HG02852 (cell line): ENCODE results near the gene FGGY.
"Not testable (repeated sequence)": the region's sequence is repeated elsewhere in the genome, so short reads cannot be mapped to it uniquely, and the experiment has no call there.

ENCODE experiments used
- ATAC-seq: cut with Tn5 transposase; IDR thresholded peaks from one replicate; pipeline ENCODE4 v1.9.1; 2021; ENCODE audit warnings: mild to moderate bottlenecking, moderate library complexity; ENCODE audit not compliant: unreplicated experiment

The FGGY gene

DNA sequence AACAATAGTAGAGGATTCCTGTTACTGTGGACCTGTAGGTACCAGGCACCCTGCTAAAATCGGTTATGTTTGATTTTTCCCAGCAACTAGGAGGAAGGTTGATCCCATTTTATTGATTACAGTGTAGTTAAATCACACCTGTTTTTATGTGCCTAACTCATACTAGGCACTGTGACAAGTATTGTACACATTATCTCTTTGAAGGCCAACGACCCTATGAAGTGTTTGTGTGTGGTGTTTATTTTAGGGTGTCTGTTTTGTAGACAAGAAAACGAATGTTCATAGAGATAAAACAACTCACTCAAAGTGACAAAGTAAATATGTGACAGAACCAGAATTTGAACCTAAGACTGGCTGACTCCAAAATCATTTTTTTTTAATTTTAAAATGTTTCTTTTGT is 49.5 kb downstream of the FGGY start:
- no peak for ATAC-seq

DNA sequence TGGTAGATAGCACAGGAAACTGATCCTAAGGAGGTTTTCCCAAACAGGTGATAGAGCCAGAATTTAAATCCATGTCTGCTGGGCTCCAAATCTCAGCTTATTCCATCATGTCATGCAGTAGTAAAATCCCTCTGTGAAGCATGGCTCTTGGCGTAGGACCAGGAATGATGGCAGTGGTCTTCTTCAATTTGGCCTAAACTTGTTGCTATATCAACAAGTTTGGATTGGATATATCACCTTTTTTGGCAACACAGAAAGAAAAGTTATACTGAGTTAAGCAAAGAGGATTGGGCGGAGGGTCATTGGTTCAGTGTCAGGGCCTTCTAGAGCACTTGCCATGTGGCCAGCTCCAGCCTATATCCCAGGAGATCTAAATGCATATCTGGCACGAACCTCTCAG is 52.2 kb downstream of the FGGY start:
- ATAC-seq = no peak

DNA sequence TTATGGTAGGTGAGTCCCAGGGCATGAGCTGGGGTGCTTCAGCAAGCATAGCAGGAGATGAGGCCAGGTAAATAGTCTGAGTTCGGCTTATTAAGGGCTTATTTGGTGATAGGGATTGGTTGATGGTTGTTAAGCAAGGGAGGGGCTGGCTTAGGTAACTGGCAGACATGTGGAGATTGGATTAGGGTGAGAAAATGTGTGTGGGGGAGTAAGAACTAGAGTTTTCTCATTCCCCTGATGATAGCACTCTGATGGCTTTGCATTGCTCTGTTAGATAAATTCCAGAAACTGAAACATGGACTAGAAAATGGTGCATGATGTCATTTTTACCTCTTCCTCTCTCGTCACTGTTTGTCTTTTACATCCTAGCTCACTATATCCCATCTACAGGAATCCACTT is 53.6 kb downstream of the FGGY start:
- ATAC-seq = no peak

DNA sequence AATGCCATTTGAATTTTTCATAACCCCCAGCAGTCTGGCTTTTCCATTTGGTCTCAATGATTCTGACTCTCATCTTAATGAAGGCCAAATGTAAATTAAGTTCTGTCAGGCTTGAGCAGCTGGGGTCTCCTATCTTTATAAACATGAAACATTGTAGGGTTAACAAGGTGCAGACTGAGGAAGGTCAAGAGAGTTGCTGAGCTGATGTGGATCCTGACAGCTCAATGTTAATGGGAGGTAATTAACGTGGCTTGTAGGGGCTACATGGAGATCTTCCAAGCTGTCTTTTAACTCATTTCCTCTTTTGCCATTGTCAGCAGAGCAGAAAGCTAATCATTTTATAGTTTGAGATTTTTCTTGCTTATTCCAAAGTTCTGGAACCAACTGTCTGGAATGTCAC is 55.2 kb downstream of the FGGY start:
- ATAC-seq = no peak

DNA sequence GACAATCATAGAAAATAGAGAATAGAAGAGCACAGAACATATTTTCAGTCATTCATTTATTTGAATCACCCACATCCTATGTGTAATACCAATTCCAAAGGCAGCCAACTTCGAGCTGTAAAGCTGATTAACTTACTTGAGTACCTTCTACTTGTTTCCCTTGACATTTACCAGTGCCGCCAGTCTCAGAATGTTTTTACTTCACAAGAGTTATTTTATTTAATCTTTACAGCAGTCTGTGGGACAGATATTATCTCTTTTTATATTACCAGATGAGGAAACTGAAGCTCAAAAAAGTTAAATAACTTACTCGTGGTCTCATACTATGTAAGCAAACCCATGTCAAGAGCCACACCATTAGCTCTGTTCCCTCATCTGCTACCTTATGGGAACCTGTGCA is 56.6 kb downstream of the FGGY start:
- no peak for ATAC-seq

DNA sequence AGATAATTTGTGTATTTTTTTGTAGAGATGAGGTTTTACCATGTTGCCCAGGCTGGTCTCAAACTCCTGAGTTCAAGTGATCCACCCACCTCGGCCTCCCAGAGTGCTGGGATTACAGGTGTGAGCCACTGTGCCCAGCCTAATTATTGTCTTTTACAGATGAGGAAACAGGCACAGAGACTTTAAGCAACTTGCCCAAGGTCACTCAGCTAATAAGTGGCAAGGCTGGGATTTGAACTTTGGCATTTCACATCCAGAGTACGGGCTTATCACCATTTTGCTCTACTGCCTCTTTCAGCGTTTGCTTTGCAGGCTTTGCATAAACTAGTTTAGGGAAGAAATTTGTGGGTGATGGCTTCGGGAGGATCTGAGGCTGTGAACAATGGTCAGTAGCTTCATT is 57.3 kb downstream of the FGGY start:
- ATAC-seq = not testable (repeated sequence)

DNA sequence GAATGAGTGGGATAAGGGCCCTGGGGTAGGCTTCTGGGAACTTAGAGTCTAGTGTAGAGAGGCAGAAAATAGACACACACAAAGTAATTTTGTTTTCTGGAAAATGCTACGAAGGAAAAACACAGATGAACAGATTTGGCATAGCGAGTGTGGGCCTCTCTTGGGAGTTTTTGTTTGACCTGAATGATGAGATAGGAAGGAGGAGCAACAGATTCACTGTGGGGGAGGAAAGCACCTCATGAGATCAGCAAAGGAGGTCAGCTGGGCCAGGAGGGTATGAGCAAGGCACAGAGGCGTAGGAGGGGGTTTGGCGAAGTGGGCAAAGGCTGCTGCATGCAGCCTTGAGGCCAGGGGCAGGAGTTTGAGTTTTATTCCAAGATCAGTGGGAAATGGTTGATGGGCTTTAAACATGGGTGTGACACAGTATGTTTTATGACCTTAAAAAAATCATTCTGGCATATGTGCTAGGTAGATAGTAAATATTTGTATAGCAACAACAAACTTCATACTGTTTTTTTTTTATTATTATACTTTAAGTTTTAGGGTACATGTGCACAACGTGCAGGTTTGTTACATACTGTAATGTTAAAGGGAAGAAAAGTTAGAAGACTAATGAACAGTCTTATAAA is 57.9 kb downstream of the FGGY start:
- peak; percentile 53 for ATAC-seq

DNA sequence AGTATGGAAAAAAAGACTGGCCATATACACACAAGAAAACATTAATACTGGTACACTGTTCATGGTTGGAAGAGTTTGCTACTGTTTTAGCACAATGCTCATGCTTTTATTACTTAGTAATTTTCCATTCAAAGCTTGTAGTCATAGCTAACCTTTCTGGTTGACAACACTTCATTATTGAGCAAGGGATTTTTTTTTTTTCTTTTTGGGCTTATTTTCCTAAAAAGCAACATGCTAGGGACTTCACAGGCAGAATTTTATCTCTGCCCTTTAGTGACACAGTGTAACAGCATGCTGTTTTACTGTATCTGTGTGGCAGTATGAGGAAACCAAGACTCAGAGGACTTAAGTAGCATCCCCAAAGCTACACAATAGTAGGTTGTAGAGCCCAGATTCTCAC is 58.5 kb downstream of the FGGY start:
- ATAC-seq = peak; percentile 71

DNA sequence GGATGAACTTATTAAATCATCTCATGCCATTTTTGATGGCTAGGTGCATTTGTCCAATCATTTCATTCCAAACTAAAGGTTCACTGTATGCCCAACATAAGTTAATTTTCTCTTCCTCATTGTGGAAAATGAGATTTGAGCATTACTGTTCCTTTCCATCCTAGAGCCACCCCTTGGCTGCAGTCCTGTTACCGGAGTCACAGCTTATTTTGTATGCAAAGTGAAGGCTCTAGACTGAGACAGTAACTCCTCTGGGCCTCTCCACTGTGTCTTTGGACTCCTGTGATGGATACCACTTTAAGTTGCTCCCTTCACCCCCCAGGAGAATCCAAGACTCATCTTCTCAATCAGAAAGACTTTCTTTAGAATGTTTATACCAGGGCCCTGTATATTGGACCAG is 59.7 kb downstream of the FGGY start:
- ATAC-seq = no peak

DNA sequence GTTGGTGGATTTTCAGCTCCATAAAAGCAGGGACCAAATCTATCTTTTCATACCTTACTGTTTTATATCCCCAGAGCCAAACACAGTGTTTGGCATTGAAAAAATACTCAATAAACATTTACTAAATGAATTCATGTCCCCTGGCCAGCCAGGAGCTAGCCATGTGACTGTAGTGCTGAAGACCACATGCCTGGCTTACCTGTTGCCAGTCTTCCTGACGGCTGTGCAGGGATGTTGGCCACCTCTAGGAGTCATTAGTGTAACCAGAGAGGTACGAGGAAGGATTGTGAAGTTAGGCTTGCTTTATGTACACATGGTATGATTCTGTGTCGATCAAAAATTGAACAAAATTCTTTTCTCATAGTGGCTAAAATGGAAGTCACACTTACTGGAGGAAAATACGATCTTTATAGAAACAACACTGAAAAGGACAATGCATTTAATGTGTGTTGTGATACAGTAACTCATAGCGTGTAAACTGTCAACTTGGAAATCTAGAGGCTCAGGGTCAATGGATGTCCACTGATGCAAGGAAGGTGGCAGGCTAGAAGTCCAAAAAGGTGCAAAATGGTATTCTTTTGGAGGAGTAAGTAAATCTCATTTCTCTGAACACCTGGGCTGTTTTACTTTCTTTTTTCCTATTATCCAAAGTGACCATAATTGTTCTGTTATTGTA is 60.9 kb downstream of the FGGY start:
- no peak for ATAC-seq

DNA sequence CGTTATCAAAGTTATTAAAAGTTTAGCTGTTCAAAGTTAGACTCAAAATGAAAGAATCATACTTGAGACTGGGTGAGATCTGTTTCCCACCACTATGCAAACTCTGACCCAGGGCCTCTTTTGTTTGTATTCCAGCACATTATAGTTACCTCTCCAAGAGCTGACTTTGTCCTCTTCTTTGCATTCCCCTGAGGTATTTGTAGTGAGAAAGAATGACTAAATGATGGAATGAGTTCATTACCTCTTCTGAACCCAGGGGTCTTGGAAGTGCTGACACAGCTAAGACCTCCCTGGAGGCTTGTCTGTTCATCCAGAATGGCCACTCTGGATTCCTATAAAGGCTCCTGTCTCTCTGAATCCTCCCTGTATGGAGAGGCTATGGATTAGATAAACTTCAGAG is 62.4 kb downstream of the FGGY start:
- no peak for ATAC-seq

DNA sequence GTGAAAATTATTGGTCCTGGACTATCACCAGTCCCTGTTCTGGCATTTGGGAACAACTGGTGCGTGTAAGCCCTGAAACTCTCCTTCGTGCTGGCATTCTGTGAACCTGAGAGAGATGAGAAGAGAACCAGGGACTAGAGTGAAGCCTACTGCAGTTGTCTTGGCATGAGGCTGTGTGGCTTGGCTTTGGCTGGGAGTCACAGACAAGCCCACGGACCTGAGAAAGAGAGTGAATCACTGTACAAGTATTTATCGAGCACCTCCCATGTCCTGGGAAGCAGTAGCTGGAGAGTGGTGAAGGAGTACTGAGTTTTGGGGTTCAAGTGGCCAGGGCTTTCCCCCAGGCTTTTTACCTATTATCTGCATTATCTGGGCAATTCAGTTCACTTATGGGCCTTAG is 63.3 kb downstream of the FGGY start:
- no peak for ATAC-seq

DNA sequence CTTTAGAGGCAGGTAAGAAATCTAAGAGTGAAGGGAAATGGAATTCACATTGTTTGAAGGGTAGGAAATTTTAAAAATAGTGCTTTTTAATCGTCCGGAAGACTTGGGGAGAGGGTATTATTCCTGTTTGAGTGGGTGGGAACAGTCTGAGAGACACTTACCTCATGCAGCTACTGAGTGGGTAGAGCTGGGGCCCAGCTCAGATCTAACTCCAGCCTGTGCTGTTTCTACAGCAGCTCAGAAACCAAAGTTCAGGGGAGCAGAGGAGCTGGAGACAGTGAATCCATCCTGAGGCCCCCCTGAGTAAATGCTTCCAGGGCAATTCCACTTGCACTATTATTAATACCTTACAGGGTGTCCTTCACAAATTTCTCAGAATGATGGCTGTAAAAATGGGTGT is 63.8 kb downstream of the FGGY start:
- ATAC-seq = no peak

DNA sequence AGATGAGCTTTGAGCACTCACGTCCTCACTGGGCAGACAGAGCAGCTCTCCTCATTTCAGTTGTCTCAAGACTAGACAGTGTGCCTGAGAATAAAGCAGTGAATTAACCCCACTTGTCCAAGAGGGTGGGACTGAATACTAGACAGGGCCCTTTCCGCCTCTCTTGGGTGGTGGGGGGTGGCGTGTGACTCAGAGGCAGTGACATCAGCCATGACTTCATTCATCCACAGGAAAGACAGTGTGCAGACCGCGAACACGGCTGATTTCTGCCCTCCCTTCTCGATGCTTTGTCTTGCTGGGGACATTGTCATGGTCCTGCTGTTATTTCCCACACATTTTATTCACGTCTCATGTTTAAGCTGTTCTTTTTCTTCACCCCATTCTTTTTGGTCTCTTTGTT is 64.9 kb downstream of the FGGY start:
- ATAC-seq = no peak

DNA sequence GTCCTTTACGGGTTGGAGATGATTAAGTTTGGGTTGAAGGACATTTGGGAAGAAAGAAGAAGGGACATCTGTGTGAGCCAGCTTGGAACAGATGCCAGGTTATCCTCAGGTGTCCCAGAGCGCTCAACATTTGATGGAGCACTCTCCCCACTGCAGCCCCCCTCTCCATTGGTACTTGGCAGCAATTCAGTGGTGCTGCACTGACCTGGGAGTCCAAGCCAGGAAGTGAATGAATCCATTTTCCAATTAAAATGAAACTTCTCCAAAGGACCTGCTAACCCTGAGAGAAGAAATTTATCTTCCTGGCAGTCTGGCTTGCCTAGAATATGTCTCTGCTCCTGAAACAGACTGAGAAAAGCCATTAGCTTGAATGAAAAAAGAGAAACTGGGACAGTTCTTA is 67.1 kb downstream of the FGGY start:
- no peak for ATAC-seq

DNA sequence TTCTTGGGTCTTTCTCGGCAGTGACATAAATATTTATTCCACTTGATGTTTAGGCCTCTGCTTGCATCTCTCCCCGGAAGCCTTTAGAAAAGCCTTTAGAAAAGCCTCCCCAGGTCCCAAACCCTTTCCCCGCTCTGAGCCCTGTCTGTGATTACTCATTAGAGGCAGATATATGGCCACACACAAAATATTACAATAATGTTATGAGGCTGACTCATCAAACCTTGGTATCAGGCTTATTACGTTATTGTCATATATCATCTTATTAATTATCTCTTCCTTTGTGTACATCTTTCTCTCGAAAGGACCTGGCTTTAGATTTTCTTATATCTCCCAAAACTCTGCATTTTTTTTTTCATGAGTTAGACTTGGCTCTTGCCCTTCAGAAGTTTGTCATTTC is 69.5 kb downstream of the FGGY start:
- no peak for ATAC-seq

DNA sequence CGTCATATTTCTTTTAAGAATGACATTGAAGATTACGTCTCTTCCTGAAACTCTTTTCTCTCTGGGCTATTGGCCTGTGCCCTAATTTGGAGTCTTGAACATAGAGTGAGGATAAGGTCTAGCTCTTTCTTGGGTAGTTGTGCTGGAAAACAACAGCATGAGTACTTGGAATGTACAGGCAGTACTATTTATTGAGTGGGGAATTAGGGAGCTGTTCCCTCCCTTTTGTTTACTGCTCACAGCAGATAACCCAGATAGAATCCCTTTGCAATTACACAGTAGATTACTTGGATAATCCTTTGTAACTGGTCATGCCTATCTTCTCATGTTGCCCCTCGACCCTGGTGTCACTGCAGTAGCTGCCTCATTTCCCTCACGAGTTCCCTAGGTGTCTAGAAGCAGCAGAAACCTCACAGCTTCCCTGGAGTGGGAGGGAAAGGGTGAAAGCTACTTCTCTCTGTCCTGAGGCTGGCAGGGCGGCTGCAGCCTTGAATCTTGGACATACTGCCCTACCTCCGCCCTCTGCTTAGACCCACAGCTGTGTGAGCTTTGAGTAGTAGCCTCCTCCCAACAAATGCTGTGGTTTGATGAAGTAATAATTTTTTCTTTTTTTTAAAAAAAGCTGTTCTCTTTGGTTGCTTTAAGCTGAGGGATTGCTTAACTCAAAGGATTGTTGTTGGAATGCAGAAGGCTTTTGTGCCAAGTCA is 70.6 kb downstream of the FGGY start:
- no peak for ATAC-seq

DNA sequence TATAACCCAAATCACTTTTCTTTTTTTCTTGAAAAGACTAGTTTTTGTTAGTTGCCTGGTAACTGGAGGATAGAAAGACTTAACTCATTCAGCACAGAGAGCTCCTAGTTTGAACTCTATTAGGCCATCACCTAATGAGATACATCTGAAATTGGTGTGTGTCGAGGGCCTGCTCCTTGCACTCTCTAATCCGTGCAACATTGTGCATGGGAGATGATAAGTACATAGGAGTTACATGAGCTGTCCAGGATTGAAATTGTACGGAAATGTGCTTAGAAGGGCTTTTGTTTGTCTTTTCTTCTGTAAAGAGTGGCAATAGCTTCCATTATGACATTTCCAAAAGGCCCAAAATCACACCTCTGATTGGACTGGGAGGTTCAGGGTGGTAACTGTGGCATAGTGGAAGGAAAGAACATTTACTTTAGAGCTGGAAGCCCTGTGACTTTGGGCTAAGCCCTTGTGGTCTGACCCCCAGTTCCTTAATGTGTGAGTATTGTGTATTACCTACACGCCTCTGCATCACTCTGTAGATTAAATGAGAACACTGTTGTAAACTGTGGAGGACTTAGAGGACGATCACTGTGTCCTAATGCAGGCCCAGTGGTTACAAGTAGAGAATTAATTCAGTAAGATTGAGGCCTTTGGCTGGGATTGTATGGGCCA is 71.2 kb downstream of the FGGY start:
- no peak for ATAC-seq

DNA sequence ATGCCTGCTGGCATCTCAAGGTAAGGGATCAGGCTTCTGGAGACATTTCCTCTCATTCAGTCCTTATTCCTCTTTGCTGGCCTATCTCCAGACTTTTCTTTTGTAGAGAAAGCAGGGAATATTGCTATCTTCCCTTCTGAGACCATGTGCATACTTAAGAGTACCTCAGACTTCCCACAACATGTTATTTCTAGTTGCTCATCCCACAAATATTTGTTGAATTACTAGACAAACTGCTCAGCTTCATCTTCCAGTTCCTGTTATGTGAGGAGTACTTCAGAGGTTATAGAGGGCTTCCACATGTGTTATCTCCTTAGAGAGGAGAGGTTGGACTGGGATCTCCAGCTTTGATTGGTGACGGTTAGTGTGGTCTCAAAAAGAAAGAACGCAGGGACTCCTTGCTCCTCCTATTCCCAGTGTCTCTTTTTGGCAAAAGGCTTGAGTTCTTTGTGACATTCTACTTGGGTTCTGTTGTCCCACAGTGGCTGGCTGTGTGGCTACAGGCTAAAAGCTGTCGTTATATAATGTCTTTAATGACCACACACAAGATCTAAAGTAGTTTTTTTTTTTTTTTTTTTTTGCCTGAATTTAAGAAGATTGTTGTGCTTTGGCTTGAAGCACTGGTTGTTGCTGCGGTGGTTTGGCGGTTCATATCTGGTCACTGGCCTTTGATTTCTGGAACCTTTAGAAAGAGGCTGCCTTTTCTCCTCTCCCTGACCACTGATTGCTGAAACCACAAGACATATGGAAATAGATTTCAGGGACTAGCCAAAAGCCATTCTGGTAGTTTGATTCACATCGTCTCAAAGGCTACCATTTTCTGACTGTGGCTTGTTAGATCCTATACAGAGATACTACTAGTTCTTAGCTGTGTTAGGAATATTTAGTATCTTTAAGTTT is 78.7 kb downstream of the FGGY start:
- no peak for ATAC-seq

DNA sequence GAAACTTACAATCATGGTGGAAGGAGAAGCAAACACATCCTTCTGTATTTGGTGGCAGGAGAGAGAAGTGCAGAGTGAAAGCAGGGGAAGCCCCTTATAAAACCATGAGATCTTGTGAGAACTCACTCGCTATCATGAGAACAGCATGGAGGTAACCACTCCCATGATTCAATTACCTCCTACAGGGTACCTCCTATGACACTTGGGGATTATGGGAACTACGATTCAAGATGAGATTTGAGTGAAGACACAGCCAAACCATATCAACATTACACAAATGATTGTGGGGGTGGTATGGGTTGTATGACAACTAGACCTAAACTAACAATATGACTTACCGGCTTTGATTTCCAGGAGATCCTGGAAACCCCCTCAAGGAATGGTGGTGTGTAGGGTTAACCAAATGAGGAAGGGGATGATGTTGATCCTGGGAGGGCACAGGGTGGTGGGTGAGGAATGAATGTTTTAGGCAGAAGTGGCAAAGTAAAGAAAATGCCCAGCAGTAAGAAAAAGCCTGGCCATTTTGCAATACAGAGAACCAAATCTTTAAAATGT is 80.5 kb downstream of the FGGY start:
- ATAC-seq = no peak
